ENCODE data around the gene RPL10. TPM values are rescaled to one million over a fixed set of nuclear protein-coding genes. Genes with fewer than 3 reads are reported as not detected.

The RPL10 gene
- total and polyA plus RNA-seq, 8 donors = 2,309 to 5,478 (median 4,751) TPM

DNA sequence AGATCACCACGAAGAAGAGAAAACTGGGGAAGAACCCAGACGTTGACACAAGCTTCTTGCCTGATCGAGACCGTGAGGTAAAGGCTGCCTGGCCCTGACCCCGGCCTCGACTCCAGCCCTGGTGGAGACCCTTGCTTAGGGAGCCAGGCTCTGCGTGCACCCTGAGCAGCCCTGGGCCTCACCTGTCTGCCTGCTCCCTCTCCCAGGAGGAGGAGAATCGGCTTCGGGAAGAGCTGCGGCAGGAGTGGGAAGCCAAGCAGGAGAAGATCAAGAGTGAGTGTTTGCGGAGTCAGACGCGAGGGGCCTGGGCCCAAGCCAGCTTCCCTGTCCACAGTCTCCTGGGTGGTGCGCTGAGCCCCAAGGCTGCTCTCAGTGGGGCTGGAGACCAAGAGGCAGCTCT lies 50.3 kb downstream of the RPL10 start:
- H3K36me3 ChIP-seq = peaks cover 0 to 53% of the 10 kb centered on the region in 2 donors
- ATAC-seq (no peak), DNase-seq (no peak)
- peaks cover 0 to 13% of the 10 kb centered on the region in 2 donors for H3K4me1 ChIP-seq
- no peaks in the 10 kb centered on the region for H3K9me3 ChIP-seq
- intact Hi-C loops (cut with DNase I) = no loop called here
- H3K27ac ChIP-seq = no peak overlapping the region
- no peak overlapping the region for H3K4me3 ChIP-seq
- TF ChIP-seq, protein P1, sequence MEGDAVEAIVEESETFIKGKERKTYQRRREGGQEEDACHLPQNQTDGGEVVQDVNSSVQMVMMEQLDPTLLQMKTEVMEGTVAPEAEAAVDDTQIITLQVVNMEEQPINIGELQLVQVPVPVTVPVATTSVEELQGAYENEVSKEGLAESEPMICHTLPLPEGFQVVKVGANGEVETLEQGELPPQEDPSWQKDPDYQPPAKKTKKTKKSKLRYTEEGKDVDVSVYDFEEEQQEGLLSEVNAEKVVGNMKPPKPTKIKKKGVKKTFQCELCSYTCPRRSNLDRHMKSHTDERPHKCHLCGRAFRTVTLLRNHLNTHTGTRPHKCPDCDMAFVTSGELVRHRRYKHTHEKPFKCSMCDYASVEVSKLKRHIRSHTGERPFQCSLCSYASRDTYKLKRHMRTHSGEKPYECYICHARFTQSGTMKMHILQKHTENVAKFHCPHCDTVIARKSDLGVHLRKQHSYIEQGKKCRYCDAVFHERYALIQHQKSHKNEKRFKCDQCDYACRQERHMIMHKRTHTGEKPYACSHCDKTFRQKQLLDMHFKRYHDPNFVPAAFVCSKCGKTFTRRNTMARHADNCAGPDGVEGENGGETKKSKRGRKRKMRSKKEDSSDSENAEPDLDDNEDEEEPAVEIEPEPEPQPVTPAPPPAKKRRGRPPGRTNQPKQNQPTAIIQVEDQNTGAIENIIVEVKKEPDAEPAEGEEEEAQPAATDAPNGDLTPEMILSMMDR (IDR thresholded peaks at IDR 0.05) = no peak
- no peaks in the 10 kb centered on the region for H3K27me3 ChIP-seq

DNA sequence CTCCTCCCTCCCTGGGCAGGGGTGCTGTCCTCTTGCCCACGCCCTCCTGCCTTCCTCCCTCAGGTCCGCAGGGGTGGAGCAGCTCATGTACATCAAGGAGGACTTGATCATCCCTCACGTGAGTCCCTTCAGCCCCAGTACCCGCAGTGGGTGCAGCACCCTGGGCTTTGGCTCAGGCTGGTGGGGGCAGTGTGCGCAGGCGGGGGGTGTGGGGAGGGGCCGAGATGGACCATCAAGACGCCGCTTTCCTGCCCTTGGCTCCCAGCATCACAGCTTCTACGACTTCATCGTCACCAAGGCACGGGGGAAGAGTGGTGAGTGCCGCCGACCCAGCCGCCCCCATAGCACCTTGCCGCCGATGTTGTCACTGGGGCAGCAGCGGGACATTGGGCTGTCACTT lies 51.4 kb downstream of the RPL10 start:
- intact Hi-C loops (cut with DNase I) = no loop called here
- DNase-seq = no peak
- H3K4me3 ChIP-seq = no peak overlapping the region
- no peak for ATAC-seq
- peaks cover 0 to 11% of the 10 kb centered on the region in 2 donors for H3K4me1 ChIP-seq
- no peak overlapping the region for H3K27ac ChIP-seq
- peaks cover 0 to 53% of the 10 kb centered on the region in 2 donors for H3K36me3 ChIP-seq
- TF ChIP-seq, protein P1 (IDR thresholded peaks at IDR 0.05) = no peak
- H3K27me3 ChIP-seq = no peaks in the 10 kb centered on the region
- H3K9me3 ChIP-seq = no peaks in the 10 kb centered on the region

DNA sequence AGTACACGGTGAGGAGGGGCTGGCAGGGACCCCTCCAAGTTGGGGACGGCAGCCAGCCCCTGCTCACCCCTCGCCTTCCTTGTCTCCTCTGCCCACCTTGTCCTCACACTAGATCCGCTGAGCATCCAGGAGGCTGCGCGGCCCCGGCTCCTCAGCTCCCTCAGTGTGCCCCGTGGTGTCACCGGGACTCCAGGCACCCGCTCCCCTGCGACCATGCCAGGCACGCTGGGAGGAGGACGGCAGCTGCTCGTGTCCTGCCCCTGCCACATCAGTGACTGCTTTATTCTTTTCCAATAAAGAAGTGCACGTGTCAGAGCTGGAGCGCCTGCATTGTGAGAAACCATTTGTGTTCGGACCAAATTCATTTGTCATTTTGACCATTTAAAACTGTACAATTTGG lies 52.1 kb downstream of the RPL10 start:
- intact Hi-C loops (cut with DNase I) = no loop called here
- Histone ChIP-seq H3K27me3 (no peaks in the 10 kb centered on the region), H3K4me1 (peaks cover 0 to 4% of the 10 kb centered on the region in 2 donors), H3K9me3 (no peaks in the 10 kb centered on the region), H3K27ac (no peak overlapping the region), H3K36me3 (peaks cover 0 to 53% of the 10 kb centered on the region in 2 donors), H3K4me3 (no peak overlapping the region)
- DNase-seq (no peak), ATAC-seq (no peak)
- TF ChIP-seq, protein P1 (IDR thresholded peaks at IDR 0.05) = no peak

Small RNA genes lying within 50 kb of the gene (microRNA-seq; reads per million reads assigned to microRNA genes)
- gene MIR6858 = 0.17 to 2.0 reads per million in 2 donors

Other genes with a start within 250 kb of the RPL10 start
- not detected for gene OPN1MW, start 215.8 kb upstream of the RPL10 start, total RNA-seq
- not detected for gene OPN1MW, start 215.8 kb upstream of the RPL10 start, polyA plus RNA-seq (ENCODE audit: insufficient read length in 6 of 6)
- not detected for gene OPN1MW2, start 178.6 kb upstream of the RPL10 start, total RNA-seq
- gene OPN1MW2, start 178.6 kb upstream of the RPL10 start, polyA plus RNA-seq (ENCODE audit: insufficient read length in 6 of 6) = not detected
- gene OPN1MW3, start 140.8 kb upstream of the RPL10 start, total RNA-seq = not detected
- gene OPN1MW3, start 140.8 kb upstream of the RPL10 start, polyA plus RNA-seq (ENCODE audit: insufficient read length in 6 of 6) = not detected
- gene TEX28, start 103.3 kb upstream of the RPL10 start, total RNA-seq = not detected
- gene TEX28, start 103.3 kb upstream of the RPL10 start, polyA plus RNA-seq (ENCODE audit: insufficient read length in 6 of 6) = not detected
- gene TKTL1, start 102.6 kb upstream of the RPL10 start, total RNA-seq = under 1 TPM in 1 of 2 donors, not detected in 1; 0.47 TPM
- gene TKTL1, start 102.6 kb upstream of the RPL10 start, polyA plus RNA-seq (ENCODE audit: insufficient read length in 6 of 6) = under 1 TPM; 0.27 to 0.52 (median 0.37) TPM
- gene FLNA, start 23.7 kb upstream of the RPL10 start, total RNA-seq = 1,000 to 10,000 TPM; 1,139 to 1,793 TPM
- gene FLNA, start 23.7 kb upstream of the RPL10 start, polyA plus RNA-seq (ENCODE audit: insufficient read length in 6 of 6) = 100 to 1,000 TPM; 434 to 671 (median 559) TPM
- 10 to 100 TPM; 50.1 to 56.6 TPM for gene EMD, start 19.1 kb upstream of the RPL10 start, total RNA-seq
- 10 to 100 TPM; 55.4 to 77.1 (median 66.3) TPM for gene EMD, start 19.1 kb upstream of the RPL10 start, polyA plus RNA-seq (ENCODE audit: insufficient read length in 6 of 6)
- gene DNASE1L1, start 10.9 kb downstream of the RPL10 start, total RNA-seq = 10 to 100 TPM; 34.7 to 36.1 TPM
- gene DNASE1L1, start 10.9 kb downstream of the RPL10 start, polyA plus RNA-seq (ENCODE audit: insufficient read length in 6 of 6) = 10 to 100 TPM in 4 of 6 donors, 1 to 10 TPM in 2; 8.8 to 11.3 (median 10.2) TPM
- gene TAFAZZIN, start 13.2 kb downstream of the RPL10 start, total RNA-seq = 10 to 100 TPM; 34.7 to 45.5 TPM
- 10 to 100 TPM; 33.9 to 44.8 (median 38.1) TPM for gene TAFAZZIN, start 13.2 kb downstream of the RPL10 start, polyA plus RNA-seq (ENCODE audit: insufficient read length in 6 of 6)
- 100 to 1,000 TPM; 139 to 168 TPM for gene ATP6AP1, start 30.3 kb downstream of the RPL10 start, total RNA-seq
- 10 to 100 TPM; 89.4 to 99.8 (median 97.3) TPM for gene ATP6AP1, start 30.3 kb downstream of the RPL10 start, polyA plus RNA-seq (ENCODE audit: insufficient read length in 6 of 6)
- 100 to 1,000 TPM; 107 to 108 TPM for gene GDI1, start 38.8 kb downstream of the RPL10 start, total RNA-seq
- gene GDI1, start 38.8 kb downstream of the RPL10 start, polyA plus RNA-seq (ENCODE audit: insufficient read length in 6 of 6) = 100 to 1,000 TPM; 119 to 163 (median 137) TPM
- 10 to 100 TPM; 72.6 to 82.1 TPM for gene FAM50A, start 45.8 kb downstream of the RPL10 start, total RNA-seq
- gene FAM50A, start 45.8 kb downstream of the RPL10 start, polyA plus RNA-seq (ENCODE audit: insufficient read length in 6 of 6) = 10 to 100 TPM; 43.1 to 58.3 (median 46.4) TPM
- 10 to 100 TPM; 62.4 to 83.6 TPM for gene PLXNA3, start 59.9 kb downstream of the RPL10 start, total RNA-seq
- gene PLXNA3, start 59.9 kb downstream of the RPL10 start, polyA plus RNA-seq (ENCODE audit: insufficient read length in 6 of 6) = 10 to 100 TPM; 48.7 to 77.9 (median 58.6) TPM
- gene LAGE3, start 80.9 kb downstream of the RPL10 start, total RNA-seq = 10 to 100 TPM; 20.9 to 21.0 TPM
- 10 to 100 TPM; 14.9 to 24.2 (median 18.4) TPM for gene LAGE3, start 80.9 kb downstream of the RPL10 start, polyA plus RNA-seq (ENCODE audit: insufficient read length in 6 of 6)
- gene UBL4A, start 88.2 kb downstream of the RPL10 start, total RNA-seq = 10 to 100 TPM; 33.4 to 37.9 TPM
- gene UBL4A, start 88.2 kb downstream of the RPL10 start, polyA plus RNA-seq (ENCODE audit: insufficient read length in 6 of 6) = 10 to 100 TPM; 24.7 to 32.3 (median 27.2) TPM
- gene SLC10A3, start 92.3 kb downstream of the RPL10 start, total RNA-seq = 10 to 100 TPM; 25.1 to 26.8 TPM
- 10 to 100 TPM; 13.3 to 22.7 (median 18.2) TPM for gene SLC10A3, start 92.3 kb downstream of the RPL10 start, polyA plus RNA-seq (ENCODE audit: insufficient read length in 6 of 6)
- gene FAM3A, start 117.9 kb downstream of the RPL10 start, total RNA-seq = 10 to 100 TPM; 35.3 to 43.6 TPM
- gene FAM3A, start 117.9 kb downstream of the RPL10 start, polyA plus RNA-seq (ENCODE audit: insufficient read length in 6 of 6) = 10 to 100 TPM; 27.1 to 45.3 (median 34.1) TPM
- gene G6PD, start 148.5 kb downstream of the RPL10 start, total RNA-seq = 100 to 1,000 TPM in 1 of 2 donors, 10 to 100 TPM in 1; 66.8 to 109 TPM
- 10 to 100 TPM; 34.8 to 46.4 (median 38.3) TPM for gene G6PD, start 148.5 kb downstream of the RPL10 start, polyA plus RNA-seq (ENCODE audit: insufficient read length in 6 of 6)
- gene IKBKG, start 149.2 kb downstream of the RPL10 start, total RNA-seq = 10 to 100 TPM; 28.1 to 52.5 TPM
- 10 to 100 TPM; 14.2 to 23.0 (median 15.1) TPM for gene IKBKG, start 149.2 kb downstream of the RPL10 start, polyA plus RNA-seq (ENCODE audit: insufficient read length in 6 of 6)
- gene CTAG1A, start 186.8 kb downstream of the RPL10 start, total RNA-seq = not detected
- not detected for gene CTAG1A, start 186.8 kb downstream of the RPL10 start, polyA plus RNA-seq (ENCODE audit: insufficient read length in 6 of 6)
- gene CTAG1B, start 220.9 kb downstream of the RPL10 start, total RNA-seq = not detected
- not detected for gene CTAG1B, start 220.9 kb downstream of the RPL10 start, polyA plus RNA-seq (ENCODE audit: insufficient read length in 6 of 6)